ENCODE results near the gene GSG1L.
A peak's percentile ranks its signal among the peaks of the same experiment; 100 is the strongest.
"Not testable (repeated sequence)": the region's sequence is repeated elsewhere in the genome, so short reads cannot be mapped to it uniquely, and the experiment has no call there.

The GSG1L gene

GRCh38 chr16:27980076-27980775 lies 83.3 kb downstream of the GSG1L start:
- no peak for DNase-seq (ENCODE audit: low spot score)

GRCh38 chr16:27979668-27980067 lies 83.8 kb downstream of the GSG1L start:
- DNase-seq (ENCODE audit: low spot score), result not testable (repeated sequence)

- no peak for DNase-seq (ENCODE audit: low spot score)
These were observed 84.6 kb downstream of the GSG1L start for GRCh38 chr16:27978876-27979275.

- no peak for DNase-seq (ENCODE audit: low spot score)
These were observed 85.5 kb downstream of the GSG1L start for GRCh38 chr16:27977966-27978365.

GRCh38 chr16:27976990-27977389 lies 86.5 kb downstream of the GSG1L start:
- DNase-seq (ENCODE audit: low spot score), result no peak

- no peak for DNase-seq (ENCODE audit: low spot score)
These were observed 88.5 kb downstream of the GSG1L start for GRCh38 chr16:27974896-27975540.

GRCh38 chr16:27973678-27974077 lies 89.8 kb downstream of the GSG1L start:
- DNase-seq (ENCODE audit: low spot score), result no peak

- DNase-seq (ENCODE audit: low spot score), result peak; percentile 30
These were observed 91.0 kb downstream of the GSG1L start for GRCh38 chr16:27972500-27972899.

GRCh38 chr16:27969574-27969973 lies 93.9 kb downstream of the GSG1L start:
- DNase-seq (ENCODE audit: low spot score), result no peak

GRCh38 chr16:27967169-27967568 lies 96.3 kb downstream of the GSG1L start:
- DNase-seq (ENCODE audit: low spot score), result no peak

- DNase-seq (ENCODE audit: low spot score), result no peak
These were observed 96.8 kb downstream of the GSG1L start for GRCh38 chr16:27966756-27967155.

- no peak for DNase-seq (ENCODE audit: low spot score)
These were observed 97.7 kb downstream of the GSG1L start for GRCh38 chr16:27965801-27966200.

GRCh38 chr16:27963471-27963965 lies 100.0 kb downstream of the GSG1L start:
- no peak for DNase-seq (ENCODE audit: low spot score)

- DNase-seq (ENCODE audit: low spot score), result no peak
These were observed 101.3 kb downstream of the GSG1L start for GRCh38 chr16:27962197-27962596.

- DNase-seq (ENCODE audit: low spot score), result no peak
These were observed 102.3 kb downstream of the GSG1L start for GRCh38 chr16:27961296-27961620.

GRCh38 chr16:27960619-27961295 lies 102.8 kb downstream of the GSG1L start:
- no peak for DNase-seq (ENCODE audit: low spot score)

GRCh38 chr16:27959914-27960313 lies 103.6 kb downstream of the GSG1L start:
- no peak for DNase-seq (ENCODE audit: low spot score)

GRCh38 chr16:27954191-27954590 lies 109.3 kb downstream of the GSG1L start:
- no peak for DNase-seq (ENCODE audit: low spot score)

- no peak for DNase-seq (ENCODE audit: low spot score)
These were observed 110.7 kb downstream of the GSG1L start for GRCh38 chr16:27952811-27953210.

- DNase-seq (ENCODE audit: low spot score), result no peak
These were observed 111.9 kb downstream of the GSG1L start for GRCh38 chr16:27951489-27952120.

- DNase-seq (ENCODE audit: low spot score), result no peak
These were observed 113.2 kb downstream of the GSG1L start for GRCh38 chr16:27950206-27950887.

- DNase-seq (ENCODE audit: low spot score), result no peak
These were observed 115.8 kb downstream of the GSG1L start for GRCh38 chr16:27947696-27948095.
